ENCODE data around the gene GPSM1.
"Not testable (repeated sequence)": the region's sequence is repeated elsewhere in the genome, so short reads cannot be mapped to it uniquely, and the experiment has no call there.

Gene GPSM1

DNA sequence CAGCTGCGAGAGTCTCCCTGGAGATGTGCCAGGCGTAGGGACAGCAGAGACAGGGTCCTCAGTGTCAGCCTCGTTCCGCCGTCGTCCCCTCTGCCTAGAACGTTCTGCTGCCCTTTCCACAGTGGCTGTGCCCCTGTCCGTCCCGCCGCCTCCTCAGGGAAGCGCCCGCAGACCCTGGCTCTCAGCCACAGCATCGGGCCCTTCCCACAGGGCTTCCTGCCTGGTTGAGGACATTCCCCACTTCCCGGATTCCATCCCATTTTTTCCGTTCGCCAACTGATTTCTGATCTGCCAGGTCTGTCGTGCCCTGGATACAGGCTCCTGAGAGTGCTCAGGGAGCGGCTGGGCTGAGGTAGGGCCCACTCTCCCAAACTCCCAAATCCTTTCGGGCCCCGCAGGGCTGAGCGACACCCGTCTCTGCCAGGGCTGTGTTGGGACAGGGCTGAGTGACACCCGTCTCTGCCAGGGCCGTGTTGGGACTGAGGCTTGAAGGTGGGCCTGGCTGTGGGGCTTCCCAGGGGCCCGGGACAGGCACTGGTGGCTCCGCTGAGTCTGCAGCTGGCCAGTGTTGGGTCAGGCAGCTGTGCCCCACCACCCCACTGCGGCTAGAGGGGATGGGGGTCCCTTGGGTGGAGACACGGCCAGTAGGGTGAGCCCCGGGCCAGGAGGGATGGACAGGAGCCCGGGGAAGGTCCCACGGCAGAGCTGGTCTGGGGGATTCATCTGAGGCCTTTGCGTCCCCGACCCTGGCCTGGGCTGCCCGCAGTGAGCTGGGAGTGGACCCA lies 20.3 kb downstream of the GPSM1 start:
- no peak for DNase-seq

DNA sequence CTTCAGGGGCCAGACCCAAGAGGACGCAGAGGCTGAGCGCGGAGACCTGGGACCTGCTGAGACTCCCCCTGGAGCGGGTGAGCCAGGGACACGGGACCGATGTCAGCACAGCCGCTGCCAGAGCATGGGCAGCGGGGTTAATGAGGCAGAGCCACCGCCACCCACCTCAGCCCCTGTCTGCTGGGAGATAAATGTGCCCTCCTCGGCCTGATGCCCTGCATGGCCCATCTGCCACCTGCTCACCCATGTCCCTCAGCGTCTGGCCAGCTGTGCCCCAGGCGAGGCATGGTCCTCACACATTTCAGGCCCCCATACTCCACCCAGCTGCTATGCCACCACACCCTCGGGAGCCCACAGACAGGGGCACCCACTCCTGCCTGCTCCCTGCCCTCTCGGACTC lies 21.4 kb downstream of the GPSM1 start:
- no peak for DNase-seq

DNA sequence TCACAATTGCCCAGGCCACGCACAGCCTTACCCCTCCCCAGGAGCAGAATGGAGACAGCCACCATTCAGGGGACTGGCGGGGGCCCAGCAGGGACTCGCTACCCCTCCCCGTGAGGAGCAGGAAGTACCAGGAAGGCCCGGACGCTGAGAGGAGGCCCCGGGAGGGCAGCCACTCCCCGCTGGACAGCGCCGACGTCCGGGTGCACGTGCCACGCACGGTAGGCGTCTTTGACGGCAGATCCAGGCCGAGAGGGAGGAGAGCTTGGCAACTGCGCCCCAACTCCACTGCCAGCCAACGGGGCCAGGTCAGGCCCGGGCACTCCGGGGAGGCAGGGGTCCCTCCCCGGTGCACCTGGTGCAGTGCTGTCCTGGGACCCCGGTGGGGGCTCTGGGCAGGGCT lies 22.2 kb downstream of the GPSM1 start:
- DNase-seq: no peak

DNA sequence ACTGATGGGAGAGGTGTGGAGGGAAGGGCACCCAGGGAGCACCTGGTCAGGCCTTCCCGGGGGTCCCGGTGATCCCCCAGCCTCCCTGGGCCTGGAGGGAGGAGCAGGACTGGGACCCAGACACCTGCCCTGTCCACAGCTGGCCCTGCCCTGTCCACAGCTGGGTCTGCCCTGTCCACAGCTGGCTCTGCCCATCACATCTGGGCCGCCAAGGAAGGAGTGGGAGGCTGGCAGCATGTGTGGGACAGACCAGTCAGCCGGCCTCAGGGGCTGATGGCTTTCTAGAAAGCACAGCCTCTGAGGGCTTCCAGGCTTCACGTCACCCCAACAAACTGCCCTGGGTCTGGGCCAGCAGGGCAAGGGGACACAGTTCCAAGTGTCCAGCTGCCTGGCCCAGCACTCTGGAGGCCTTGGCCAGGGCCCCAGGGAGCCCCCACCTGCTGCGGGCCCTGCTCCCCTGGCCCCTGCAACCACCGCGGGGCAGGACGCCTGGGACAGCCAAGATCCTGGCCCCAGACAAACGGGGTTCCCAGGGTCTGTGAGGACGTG lies 24.0 kb downstream of the GPSM1 start:
- DNase-seq: no peak

DNA sequence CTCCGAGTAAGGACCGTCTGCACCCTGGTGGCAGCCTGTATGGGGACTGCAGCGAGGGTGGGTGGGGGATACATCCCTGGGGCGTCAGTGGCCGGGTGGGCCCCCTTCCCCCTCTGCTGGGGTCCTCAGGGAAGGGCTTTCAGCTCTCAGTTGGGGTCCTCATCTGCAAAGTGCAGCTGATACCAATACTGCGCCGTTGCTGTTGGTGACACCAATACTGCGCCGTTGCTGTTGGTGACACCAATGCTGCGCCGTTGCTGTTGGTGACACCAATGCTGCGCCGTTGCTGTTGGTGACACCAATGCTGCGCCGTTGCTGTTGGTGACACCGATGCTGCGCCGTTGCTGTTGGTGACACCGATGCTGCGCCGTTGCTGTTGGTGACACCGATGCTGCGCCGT lies 24.5 kb downstream of the GPSM1 start:
- not testable (repeated sequence) for DNase-seq

DNA sequence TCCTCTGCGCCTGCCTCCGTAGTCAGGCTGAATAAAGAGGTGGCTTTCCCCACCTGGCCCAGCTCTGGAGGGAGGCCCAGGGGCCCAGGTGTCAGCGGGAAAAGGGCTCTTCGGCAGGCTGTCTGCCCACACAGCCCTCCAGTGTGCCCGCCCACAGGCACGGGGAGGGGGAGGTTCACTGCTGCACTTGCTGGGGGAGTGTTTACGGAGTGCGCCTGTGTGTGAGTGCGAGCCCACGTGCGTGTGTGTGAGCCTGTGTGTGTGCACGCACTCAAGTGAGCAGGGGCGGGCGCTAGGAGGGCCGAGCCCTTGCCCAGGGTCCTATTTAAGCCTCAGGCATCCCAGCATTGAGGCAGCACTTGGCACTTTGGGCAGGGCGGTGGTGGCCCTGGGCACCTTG lies 25.3 kb downstream of the GPSM1 start:
- peak; percentile 16 for DNase-seq

DNA sequence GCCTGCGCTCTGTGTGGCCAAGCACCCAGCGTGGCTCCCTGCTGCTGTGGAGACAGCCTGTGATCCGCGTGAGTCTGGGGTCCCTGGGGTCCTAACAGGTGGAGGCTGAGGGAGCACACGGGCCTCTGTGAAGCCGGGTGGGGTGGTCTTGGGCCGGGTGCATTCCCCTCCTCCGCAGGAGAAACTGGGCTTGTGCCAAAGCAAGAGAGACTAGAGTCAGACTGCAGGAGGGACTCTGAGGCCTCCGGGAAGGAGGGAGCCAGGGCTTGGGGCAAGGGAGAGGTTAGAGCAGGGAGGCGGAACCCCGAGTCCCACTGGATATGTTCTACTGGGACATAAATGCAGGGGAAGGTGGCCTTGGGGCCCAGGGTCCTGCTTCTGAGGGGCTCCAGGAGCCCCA lies 25.7 kb downstream of the GPSM1 start:
- DNase-seq: no peak

DNA sequence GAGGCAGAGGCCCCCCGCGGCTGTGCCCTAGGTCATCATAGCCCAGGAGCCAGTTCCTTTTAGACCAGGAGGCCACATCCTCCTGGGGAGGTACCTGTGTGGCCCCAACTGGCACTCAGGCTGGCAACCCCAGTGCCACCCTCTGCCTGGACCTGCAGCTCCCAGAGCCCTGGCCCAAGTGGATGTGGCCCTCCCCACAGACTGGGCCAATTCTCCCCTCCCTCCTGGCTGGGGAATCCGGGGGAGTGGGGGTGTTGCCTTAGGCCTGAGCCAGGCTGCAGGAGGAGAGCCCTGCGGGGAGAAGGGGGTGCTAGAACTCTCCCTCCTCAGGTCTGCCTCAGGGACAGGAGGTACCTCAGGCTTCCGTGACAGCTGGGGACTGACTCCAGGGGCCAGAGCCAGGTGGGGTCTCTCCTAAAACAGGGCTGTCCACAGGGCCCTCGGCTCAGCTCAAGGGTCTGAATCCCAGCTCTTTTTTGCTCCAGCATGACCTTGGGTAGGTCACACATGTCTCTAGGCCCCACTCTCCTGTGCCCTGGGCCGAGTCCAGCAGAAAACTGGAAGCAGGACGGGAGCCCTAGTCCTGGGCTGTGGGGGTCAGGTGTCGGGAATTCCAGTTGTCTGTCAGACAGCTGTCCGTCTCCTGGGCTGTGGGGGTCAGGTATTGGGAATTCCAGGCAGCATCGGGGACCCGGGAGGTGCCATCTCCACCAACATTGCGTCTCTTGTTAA lies 26.6 kb downstream of the GPSM1 start:
- DNase-seq: no peak

DNA sequence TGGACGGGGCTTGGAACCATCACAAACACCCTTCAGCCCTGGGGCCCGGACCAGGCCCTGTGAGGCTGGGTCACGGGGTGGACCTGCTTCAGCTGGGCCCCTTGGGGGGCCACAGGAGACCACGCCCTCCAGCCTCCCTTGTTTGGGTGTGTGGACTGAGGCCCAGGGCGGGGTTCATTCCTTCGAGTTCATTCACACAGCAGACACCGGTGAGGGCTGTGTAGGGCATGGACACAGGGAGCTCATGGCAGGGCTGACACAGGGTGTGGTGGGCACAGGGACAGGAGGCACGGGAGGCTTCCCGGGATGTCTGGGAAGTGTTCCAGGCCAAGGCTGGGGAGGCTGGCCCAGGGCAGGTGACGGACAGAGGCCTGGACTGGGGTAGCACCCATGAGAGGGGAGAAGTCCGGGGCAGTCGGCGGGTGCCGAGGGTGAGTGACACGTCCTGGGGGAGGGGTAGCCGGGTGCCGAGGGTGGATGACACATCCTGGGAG lies 27.3 kb downstream of the GPSM1 start:
- DNase-seq: no peak

DNA sequence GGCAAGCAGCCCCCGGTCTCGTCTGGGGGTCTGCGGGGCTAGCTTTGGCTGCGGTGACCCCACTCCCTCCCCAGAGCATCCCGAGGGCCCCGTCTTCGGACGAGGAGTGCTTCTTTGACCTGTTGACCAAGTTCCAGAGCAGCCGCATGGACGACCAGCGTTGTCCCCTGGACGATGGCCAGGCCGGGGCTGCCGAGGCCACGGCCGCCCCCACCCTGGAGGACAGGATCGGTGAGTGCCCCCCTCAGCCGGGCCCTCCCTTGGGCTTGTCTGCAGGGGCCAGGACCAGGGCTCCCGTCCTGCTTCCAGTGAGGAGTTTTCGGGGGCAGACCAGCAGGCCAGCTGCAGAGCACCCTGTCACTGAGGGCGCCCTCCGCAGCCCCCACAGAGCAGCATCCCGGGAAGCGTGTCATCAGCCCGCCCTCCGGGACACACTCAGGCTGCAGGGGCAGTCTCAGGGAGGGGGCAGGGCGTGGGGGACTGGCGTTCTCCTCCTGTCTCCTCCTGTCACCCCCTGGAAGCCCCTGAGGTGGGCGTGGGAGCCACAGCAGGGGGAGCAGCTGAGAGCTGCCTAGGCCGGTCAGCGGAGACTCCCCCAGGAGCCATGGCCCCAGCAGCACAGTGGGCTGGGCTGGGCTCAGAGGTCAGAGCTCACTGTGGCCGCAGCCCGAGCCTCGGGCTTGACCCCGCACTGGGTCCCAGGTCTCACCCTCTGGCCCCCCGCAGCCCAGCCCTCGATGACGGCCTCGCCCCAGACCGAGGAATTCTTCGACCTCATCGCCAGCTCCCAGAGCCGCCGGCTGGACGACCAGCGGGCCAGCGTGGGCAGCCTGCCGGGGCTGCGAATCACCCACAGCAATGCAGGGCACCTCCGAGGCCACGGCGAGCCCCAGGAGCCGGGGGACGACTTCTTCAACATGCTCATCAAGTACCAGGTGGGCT lies 28.5 kb downstream of the GPSM1 start:
- DNase-seq: no peak

DNA sequence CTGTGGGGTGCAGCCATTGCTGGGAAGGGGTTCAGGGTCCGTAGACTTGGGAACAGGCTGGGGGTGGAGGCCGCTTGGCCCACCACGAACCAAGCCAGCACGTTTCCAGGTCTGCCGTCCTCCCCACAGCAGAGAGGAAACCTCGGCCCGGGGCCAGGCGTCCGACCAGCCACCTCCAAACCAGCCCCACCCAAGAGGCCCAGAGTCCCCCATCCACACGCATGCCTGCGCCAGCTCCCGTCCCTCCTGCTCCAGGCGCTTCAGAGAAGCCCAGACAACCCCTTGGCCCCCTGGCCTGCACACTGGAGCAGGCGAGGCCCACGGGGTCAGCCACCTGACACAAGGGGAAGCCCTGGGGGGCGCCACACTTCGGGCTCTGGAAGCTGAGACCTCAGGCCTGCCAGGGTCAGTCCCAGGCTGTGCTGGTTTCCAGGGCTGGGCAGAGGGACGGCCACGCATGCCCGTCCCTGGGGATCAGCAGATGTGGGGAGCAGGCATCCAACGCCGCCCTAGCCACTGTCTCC lies 29.9 kb downstream of the GPSM1 start:
- DNase-seq: no peak

DNA sequence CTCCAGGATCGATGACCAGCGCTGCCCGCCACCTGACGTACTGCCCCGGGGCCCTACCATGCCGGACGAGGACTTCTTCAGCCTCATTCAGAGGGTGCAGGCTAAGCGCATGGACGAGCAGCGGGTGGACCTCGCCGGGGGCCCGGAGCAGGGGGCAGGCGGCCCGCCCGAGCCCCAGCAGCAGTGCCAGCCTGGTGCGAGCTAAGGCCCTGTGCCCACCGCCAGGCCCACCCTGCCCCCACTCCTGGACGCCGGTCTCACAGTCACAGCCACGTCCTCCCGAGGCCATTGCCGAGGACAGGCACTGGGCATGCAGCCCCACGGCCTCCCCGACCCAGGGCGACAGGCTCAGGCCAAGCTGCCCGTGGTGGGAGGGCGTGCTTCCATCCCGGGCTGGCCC lies 30.7 kb downstream of the GPSM1 start:
- DNase-seq: no peak

DNA sequence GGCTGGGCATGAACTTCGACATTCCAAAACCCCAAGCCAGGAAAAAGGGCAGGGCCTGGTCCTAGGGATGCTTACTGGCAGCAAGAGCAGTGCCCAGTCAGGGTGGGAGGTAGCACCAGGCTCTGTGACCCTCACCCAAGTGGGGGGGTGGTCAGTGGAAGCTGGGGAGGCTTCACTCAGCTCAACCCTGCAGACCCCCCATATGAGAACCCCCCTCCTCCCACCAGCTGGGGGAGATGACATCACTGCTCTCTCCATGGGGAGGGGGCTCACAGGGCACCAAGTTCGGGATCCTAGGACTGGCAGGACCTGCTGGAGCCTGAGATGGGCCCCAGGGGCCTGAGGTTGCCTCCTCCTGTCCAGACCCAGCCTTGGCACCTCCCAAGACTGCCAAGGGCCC lies 31.5 kb downstream of the GPSM1 start:
- no peak for DNase-seq

DNA sequence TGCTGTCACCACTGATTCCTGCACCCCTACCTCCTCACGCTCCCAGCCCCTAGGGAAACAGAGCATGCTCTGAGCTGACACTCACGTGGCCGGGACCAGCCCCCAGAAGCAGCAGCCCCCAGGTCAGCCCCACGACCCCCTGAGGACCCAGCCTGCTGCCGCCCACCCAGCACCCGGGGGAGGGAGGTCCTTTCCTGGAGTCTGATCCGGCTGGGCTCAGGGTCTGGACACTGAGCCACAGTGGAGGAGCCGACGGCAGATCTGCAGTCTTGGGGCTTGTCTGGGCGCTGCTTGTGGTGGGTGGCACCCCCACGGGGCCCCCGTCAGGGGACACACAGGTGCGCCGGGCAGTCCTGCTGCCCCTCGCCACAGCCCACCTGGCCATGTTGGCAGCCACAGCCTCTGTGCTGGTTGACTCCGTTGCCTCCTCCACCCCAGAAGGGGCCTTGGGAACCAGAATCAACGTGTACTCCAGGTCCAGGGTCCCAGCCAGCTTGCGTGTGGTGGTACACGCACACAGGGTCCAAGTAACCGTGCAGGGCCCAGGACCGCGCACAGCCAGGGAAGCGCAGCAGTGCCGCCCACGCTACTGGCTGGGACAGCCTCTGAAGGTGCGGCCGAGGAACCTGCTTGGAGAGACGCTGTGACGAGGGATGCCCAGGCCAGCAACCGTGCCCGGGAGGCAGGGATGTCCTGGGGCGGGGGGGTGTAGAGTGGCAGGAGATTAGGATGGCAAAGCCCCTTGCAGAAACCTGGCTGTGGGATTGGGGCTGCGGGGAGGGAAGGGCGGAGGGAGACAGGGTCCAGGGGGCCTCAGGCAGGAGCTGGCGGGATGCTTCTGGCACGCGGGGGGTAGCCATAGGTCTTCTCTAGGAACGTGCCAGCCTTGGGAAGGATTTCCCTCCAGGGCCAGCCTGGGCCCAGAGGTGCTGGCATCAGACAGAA lies 32.7 kb downstream of the GPSM1 start:
- DNase-seq: no peak

DNA sequence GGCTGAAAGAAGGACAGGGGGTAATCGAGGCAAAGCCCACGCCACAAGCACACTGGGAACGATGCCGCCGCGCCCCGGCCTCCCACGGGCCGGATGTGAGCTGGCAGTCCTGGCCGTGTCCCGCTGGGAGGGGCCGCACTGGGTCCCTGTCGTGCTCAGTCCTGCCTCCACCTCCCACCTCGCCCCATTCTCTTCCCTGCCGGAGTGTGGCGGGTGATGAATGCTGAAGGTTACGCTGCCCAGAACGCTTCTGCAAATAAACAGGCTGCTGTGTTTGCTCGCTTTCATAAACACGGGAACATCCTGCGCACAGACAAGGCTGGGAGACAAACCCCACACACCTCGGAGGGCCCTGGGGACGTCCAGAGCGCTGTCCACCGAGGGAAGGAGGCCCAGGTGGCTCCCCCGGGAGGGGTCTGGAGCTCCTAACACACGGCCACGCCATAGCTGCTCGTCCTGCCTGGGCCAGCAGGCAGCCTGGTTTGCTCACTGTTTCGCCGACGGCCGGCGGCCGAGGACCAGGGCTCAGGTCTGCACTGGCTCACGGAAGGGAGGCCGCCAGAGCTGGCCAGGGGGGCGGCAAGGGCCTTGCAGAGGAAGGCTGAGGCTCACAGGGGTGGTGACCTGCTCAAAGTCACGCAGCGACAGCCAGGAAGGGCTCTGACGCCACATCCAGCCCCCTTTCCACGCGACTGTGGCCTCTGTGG lies 33.9 kb downstream of the GPSM1 start:
- no peak for DNase-seq

DNA sequence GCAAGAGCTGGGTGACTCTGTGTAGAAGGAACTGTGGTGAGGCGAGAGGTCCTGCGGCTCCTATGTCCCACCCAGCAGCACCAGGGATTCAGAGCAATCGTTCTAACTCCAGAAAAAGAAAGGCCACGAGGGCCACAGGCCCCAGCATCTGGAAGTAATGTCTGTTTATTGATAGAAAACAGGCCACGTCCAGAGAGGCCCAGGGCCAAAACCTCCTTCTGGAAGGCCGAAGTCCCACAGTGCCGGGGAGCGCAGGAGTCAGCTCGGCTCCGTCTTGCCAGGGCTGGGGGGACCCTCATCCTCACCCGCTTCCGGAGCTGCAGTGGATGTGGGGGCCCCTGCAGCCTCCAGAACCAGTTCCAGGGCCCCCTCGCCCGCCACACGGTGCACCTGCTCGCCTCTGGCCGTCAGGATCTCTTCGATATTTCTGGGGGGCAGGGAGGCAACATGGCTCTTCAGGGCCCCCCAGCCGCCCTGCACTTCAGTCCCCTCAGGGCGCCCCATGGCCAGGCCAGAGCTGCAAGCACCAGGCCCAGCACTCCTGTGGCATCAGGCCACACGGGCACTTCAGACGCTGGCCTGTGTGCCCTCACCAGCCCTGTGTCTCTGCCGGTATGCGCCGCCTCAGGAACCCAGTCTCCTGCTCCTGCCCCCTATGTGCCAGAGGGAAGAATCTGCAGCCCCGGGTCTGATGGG lies 34.6 kb downstream of the GPSM1 start:
- DNase-seq: no peak

DNA sequence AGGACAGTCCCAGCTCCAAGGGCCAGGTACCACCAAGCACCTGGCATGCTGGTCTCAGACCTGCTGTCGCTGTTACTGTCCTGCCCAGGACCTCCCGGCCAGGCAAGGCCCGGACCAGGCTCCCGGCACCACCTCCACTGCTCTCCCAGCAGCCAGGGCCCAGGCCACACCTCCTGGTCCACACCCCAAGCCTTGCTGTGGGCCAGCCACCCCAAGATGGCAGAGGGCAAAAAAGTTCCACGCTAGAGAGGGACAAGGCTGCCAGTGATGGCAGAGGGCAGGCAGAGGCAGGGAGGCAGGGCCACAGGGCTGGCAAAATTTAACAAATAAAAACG lies 35.1 kb downstream of the GPSM1 start:
- DNase-seq: no peak

DNA sequence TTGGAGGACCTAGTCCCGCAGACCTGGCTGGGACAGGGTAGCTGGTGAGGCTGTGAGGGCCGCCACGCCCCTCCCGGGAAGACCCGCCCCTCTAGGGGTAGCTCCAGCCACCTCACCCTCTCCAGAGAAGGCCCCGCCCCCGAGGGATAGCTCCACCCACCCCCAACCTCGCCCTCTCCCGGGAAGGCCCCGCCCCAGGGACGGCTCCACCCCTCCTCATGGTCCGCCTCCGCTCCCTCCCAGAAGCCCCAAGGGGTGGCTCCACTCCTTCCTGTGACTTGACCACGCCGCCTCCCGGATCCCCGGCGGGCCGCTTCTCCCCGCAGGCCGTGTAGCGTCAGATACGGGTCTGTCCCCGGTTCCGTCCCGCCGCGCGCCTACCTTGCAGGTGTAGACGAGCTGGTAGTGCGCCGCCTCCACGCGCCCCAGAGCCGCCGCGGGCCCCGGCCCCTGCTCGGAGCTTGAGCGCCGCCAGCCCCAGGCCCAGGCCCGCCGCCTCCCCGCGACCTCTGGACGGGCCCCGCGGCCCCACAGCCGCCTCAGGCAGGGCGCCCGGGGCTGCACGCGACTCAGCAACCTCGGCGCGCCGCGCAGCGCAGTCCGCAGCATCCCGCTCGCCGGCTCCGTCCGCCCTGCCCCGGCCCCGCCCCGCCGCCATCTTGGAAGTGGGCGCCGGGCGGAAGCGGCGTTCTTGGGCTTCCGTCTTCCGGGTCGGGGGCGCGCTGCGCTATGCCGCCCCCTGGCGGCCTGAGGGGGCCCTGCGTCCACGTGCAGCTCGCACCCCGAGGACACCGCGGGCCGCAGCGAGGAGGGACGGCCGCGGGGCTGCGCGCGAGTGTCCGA lies 36.0 kb downstream of the GPSM1 start, which contains the start of gene DNLZ:
DNLZ (minus strand) TSS at position 639 of the 843 bp plus-strand sequence; CDS start at position 609, 30 bp downstream.
- DNase-seq: peak; percentile 83
